ENCODE results near the gene ENOX1.

DNA sequence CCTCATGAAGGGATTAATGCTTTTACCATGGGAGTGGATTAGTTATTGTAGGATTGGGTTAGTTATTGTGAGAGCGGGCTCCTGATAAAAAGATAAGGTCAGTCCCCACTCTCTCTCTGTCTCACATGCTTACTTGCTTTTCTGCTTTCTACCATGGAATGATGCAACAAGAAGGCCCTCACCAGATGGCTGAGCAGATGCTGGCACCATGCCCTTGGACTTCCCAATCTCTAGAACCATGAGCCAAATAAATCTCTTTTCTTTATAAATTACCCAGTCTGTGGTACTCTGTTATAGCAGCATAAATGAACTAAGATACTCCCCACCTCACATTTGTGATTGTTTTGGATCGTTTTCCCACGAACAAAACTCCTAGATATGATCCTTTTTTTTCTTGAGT lies 409.6 kb downstream of the ENOX1 start:
- TF ChIP-seq, protein P1, sequence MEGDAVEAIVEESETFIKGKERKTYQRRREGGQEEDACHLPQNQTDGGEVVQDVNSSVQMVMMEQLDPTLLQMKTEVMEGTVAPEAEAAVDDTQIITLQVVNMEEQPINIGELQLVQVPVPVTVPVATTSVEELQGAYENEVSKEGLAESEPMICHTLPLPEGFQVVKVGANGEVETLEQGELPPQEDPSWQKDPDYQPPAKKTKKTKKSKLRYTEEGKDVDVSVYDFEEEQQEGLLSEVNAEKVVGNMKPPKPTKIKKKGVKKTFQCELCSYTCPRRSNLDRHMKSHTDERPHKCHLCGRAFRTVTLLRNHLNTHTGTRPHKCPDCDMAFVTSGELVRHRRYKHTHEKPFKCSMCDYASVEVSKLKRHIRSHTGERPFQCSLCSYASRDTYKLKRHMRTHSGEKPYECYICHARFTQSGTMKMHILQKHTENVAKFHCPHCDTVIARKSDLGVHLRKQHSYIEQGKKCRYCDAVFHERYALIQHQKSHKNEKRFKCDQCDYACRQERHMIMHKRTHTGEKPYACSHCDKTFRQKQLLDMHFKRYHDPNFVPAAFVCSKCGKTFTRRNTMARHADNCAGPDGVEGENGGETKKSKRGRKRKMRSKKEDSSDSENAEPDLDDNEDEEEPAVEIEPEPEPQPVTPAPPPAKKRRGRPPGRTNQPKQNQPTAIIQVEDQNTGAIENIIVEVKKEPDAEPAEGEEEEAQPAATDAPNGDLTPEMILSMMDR (IDR thresholded peaks at IDR 0.05; ENCODE audit: low read depth, low read length), result no peak
- no peak for TF ChIP-seq EZH2phosphoT487 (IDR thresholded peaks at IDR 0.05; ENCODE audit: low read depth)
